PFSK-1 (cell line): ENCODE measurements around the gene TMEM144.

Experiments used
- FOXP2 ChIP-seq: optimal IDR thresholded peaks from 2 replicates; pipeline ENCODE3; 2011; ENCODE audit warnings: borderline replicate concordance, control low read depth, inconsistent platforms; ENCODE audit not compliant: insufficient read depth; ENCODE audit errors: extremely low read length, extremely low read depth
- POLR2AphosphoS5 ChIP-seq: IDR thresholded peaks from 2 replicates; pipeline ENCODE4 v1.6.1; 2012; ENCODE audit warnings: low read depth, mild to moderate bottlenecking, control low read depth, low read length, moderate library complexity
- SIN3A ChIP-seq: IDR thresholded peaks from 2 replicates; pipeline ENCODE4 v1.6.1; 2012; ENCODE audit warnings: mild to moderate bottlenecking, low read length, moderate library complexity, borderline replicate concordance; ENCODE audit not compliant: insufficient read depth
- TAF1 ChIP-seq: IDR thresholded peaks from 2 replicates; pipeline ENCODE4 v1.6.1; 2012; ENCODE audit warnings: low read length, control low read depth, borderline replicate concordance; ENCODE audit not compliant: insufficient read depth
- TF ChIP-seq, protein P1 (sequence below), 2 experiments: IDR thresholded peaks; 2 replicates each; pipeline versions ENCODE4 v1.6.1 to v1.8.0; 2011 to 2012; ENCODE audit warnings: low read depth in 2 of 2, low read length in 2 of 2, control low read depth in 1 of 2, inconsistent platforms in 1 of 2, mild to moderate bottlenecking in 1 of 2, moderate library complexity in 1 of 2; ENCODE audit not compliant: insufficient read depth in 1 of 2

DNA sequence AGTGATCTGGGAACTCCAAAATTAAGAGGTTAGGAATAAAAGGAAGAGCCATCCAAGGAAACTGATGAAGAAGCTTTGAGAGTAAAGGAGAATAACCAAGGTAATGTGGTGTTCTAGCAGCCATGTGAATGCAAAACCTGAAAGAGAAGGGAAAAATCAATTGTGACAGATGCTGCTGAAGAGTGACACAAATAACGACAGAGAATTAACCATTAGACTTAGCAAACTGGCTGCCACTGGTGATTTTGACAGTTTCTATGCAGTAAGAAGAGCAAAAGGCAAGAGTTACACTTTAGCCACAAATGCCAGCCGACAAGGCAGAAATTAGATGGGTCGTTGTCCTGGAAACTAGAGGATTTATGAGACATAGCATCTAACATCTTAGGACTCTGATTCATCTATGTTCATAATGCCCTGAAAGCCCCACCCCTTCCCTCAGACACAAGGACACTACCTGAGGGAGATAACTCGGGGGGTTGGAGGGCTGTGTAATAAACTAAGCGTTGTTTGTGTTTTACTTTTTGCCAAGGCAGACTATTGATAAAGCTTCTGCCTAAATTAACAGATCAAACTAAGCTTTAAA lies 13.0 kb upstream of the TMEM144 start:
- TF ChIP-seq TAF1, result no peak
- TF ChIP-seq, protein P1, sequence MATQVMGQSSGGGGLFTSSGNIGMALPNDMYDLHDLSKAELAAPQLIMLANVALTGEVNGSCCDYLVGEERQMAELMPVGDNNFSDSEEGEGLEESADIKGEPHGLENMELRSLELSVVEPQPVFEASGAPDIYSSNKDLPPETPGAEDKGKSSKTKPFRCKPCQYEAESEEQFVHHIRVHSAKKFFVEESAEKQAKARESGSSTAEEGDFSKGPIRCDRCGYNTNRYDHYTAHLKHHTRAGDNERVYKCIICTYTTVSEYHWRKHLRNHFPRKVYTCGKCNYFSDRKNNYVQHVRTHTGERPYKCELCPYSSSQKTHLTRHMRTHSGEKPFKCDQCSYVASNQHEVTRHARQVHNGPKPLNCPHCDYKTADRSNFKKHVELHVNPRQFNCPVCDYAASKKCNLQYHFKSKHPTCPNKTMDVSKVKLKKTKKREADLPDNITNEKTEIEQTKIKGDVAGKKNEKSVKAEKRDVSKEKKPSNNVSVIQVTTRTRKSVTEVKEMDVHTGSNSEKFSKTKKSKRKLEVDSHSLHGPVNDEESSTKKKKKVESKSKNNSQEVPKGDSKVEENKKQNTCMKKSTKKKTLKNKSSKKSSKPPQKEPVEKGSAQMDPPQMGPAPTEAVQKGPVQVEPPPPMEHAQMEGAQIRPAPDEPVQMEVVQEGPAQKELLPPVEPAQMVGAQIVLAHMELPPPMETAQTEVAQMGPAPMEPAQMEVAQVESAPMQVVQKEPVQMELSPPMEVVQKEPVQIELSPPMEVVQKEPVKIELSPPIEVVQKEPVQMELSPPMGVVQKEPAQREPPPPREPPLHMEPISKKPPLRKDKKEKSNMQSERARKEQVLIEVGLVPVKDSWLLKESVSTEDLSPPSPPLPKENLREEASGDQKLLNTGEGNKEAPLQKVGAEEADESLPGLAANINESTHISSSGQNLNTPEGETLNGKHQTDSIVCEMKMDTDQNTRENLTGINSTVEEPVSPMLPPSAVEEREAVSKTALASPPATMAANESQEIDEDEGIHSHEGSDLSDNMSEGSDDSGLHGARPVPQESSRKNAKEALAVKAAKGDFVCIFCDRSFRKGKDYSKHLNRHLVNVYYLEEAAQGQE (IDR thresholded peaks at IDR 0.05; ENCODE audit: insufficient read depth in 1 of 2, low read depth in 2 of 2, low read length in 2 of 2), result no peak
- no peak for TF ChIP-seq POLR2AphosphoS5
- TF ChIP-seq SIN3A, result no peak
- no peak for TF ChIP-seq FOXP2
